ENCODE results near the gene VN1R5.
"Not testable (repeated sequence)": the region's sequence is repeated elsewhere in the genome, so short reads cannot be mapped to it uniquely, and the experiment has no call there.

Gene VN1R5

DNA sequence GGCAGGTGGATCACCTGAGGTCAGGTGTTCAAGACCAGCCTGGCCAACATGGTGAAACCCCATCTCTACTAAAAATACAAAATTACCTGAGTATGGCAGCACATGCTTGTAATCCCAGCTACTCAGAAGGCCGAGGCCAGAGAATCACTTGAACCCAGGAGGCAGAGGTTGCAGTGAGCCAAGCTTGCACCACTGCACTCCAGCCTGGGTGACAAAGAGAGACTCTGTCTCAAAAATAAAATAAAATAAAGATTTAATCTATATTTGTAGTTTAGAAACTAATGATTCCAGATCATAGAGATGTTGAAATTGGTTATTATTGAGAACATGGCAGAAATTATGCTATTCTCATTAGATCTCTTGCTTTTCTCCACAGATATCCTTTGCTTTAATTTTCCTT, at the start of gene VN1R5:
Gene VN1R5 (plus strand): TSS at position 301 of the 400 bp plus-strand sequence.
- not testable (repeated sequence) for DNase-seq

DNA sequence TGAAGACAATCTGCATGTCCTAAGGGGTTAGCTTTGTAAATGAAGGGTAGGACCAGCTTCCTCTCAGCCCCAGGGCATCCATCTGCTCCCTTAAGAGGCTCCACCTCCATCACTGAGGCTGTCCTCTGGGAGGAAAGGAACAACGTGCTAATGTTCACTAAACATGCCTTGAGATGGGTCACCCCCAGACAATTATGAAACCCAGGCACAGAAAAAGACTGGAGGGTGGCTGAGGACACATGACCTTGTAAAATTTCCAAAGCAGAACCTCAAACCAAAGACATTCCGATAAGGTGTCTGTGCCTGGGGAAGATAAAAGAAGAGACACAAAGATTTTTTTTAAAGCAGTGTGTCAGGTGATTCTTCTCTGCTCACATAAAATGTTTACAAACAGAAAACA, 46.5 kb upstream of the VN1R5 start:
- no peak for DNase-seq

DNA sequence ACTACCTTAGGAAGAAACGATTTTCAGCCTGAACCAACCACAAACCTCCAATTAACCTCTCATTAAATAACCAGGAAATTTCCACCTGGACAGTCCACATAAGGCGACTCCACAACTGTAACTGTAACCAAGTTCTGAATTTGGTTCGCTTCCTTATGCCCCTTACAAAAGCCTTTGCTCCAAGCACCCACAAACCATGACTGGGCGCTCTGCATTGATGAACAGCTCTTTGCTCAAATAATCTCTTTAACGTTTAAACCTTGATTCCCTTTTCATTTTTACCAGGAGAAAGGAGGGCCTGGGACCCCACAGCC, 45.9 kb upstream of the VN1R5 start:
- DNase-seq = no peak

DNA sequence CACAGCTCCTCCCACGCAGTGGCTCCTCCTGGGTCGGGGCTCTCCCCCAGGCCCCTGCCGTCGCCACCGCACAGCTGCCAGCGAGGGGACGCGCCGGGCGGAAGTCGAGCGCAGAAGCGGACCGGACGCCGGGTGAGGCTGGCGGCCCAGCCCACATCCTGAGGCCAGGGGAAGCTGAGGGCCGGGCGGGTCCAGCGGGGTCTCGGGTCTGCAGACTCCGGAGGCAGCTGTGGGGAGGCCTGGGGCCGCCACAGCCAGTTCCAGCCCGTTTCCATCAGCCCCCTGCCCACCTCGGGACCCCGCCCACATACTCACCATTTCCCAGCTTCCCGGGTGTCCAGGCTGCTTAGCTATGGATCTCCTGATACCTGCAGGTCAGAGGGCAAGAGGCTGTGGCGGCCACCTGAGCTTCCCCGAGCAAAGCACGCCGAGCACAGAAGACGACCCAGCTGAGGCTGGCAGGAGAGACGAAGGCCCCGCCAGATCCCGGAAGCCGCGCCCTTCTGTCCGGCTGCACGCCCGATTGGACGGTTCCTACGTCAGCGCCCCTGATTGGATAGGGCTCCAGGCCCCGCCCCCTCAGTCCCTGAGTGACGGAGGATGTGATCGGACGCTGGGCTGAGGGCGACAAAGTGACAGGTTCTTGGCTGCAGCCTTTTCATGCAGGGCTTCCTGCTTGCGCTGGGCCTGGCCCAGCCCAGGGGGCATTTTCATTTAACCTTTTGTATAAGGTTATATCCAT, 45.3 kb upstream of the VN1R5 start:
- DNase-seq = peak; percentile 97

DNA sequence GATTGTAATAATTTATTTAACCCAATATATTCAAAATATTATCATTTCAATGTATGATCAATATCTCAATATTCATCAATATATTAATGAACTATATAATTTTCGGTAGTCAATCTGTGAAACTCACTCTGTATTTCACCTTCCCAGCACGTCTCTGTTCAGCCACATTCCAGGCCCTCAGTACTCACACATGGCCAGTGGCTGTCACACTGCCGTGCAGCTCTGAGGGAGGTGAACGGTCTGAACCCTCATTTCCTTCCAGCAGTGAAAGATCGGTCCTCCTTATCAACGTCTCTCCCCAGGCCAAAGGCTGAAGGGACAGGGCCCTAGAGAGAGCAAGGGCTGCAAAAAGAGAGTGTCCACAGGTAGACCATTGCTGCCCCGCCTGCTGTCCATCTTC, 44.5 kb upstream of the VN1R5 start:
- DNase-seq = no peak

DNA sequence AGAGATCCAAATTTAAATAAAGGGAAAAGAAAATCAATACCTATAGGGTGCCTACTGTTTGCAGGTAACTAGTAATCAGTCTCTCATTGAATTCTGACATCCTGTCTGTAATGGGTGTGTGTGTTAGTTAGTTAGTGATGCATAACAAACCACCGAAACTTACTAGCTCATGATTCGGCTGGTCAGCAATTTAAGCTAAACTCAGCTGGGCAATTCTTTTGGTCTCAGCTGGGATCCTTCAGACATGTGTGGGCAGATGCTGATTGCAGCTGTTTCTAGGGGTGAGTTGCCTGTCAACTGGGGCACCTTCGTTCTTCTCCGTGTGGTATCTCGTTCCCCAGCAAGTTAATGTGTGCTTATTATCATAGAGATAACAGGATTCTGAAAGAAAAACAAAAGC, 43.9 kb upstream of the VN1R5 start:
- no peak for DNase-seq

DNA sequence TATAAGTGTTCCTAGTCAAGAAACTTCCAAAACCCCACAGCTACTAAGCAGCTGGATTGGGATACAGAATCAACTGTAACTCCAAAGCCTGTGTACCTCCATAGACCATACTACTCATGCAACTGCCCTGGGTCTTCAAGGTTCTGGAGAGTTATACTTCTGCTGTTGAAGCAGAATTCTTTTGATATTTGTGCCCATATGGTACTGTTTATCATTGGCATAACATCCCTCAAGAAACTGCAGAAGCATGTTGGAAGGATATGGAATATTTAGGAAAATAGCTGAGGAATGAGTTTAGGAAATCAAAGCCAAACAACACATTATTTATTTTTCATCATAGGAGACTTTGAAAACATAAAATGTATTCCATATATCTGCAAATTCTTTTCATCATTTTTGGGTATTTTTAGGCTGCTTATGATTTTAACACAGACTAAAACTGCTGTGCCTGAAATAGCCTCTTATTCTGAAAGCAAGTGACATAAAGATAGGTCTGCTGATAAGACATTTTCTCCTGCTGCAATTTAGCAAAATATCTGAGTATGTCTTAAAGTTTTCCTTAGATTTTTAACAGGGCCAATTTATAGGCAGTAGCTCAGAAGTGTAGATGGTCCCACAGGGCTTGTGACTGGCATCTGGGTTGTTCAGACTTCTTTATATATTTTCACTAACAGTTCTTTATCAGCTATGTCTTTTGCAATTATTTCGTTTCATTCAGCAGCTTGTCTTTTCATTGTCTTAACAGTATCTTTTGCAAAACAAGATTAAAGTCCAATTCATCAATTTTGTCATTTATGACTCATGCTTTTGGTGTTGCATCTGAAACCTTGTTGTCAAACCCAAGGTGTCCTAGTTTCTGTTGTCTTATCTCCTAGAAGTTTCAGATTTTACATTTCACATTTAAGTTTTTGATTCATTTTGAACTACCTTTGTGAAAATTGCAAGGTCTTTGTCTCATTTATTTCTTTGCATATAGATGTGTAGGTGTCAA, 43.0 kb upstream of the VN1R5 start:
- no peak for DNase-seq

DNA sequence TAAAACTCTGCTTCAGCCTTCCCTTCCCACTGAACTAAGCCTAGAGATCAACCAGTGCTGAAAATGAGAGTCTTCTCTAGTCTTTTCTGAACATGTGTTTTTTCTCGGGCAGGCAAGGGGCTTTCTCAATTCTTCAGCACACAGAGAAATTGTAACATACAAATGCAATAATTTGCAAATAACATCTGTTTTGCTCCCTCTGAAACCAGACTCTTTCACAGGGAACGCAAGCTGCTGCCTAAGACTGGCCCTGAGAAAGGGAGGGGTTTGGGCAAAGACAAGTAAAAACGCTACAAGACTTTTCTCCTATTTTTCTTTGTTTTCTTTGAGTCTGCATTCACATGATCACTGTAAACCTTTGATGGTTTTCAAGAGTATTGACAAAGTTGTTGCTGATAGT, 39.6 kb upstream of the VN1R5 start:
- DNase-seq = no peak

DNA sequence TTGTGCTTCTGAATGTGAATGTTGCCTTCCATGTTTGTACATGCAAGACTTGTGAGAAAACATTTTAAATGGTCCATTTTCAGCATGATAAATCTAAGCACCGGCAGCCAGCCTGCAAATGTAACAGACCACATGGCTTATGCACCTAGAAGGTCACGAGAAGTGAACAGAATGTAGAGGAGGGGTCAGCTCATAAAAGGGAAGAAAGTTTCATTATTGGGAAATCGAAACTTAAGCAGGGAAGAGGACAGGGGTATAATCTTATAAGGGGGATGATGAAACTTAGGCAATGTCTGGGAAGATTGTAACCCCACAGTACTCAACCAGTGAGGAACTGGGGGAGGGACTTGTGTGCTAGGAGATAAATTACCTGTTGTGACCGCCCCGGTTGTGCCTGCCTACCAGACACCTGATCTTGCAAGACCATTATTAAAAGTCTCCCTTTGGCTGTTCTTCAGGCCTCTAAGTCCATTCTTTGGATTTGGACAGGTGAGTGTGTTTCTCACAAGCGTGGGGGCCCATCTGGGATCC, 37.7 kb upstream of the VN1R5 start:
- no peak for DNase-seq

DNA sequence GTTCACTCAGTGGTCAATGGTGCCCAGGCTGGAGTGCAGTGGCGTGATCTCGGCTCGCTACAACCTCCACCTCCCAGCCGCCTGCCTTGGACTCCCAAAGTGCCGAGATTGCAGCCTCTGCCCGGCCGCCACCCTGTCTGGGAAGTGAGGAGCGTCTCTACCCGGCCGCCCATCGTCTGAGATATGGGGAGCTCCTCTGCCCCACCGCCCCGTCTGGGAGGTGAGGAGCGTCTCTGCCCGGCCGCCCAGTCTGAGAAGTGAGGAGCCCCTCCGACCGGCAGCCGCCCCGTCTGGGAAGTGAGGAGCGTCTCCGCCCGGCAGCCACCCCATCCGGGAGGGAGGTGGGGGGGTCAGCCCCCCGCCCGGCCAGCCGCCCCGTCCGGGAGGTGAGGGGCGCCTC, 35.6 kb upstream of the VN1R5 start:
- not testable (repeated sequence) for DNase-seq

DNA sequence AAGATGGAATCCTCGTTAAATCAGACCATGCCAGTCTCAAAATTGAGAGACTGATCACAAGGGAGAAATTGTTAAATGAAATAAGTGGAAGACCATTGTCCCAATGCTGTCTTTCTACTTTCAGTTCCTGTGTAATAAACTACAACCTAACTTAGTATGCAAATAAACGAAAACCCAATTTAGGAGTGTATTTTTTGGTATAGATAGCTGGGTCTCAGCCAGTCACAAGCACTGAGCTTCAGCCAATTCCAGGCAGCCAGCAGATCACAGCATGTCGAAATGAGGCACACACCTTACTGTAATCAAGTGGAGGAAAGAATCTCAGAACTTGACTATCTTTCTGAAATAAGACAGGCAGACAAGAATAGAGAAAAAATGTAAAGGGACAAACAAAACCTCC, 33.0 kb upstream of the VN1R5 start:
- DNase-seq = no peak

DNA sequence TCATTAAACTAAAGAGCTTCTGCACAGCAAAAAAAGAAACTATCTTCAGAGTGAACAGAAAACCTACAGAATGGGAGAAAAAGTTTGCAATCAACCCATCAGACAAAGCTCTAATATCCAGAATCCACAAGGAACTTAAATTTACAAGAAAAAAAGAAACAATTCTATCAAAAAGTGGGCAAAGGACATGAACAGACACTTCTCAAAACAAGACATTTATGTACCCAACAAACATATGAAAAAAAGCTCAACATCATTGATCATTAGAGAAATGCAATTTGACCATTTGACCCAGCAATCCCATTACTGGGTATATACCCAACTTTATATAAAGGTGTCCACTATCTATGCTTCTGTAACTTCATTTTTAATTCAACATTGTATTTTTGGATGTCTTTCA, 31.1 kb upstream of the VN1R5 start:
- no peak for DNase-seq

DNA sequence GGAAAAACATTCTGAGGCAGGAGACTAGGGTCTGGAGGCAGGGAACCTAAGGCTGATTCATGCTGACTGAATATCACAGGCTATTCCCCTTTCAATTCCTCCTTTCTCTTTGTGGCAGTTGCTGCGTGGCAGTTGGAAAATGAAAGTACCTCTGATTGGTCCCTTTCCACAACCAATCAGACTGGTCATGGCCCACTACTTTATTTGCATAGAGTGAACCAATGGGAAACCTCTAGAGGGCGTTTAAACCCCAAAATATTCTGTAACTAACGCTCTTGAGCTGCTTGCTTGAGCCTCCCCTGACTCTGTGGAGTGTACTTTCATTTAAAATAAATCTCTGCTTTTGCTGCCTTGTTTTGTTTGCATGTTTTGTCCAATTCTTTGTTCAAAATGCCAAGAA, 27.7 kb upstream of the VN1R5 start:
- DNase-seq = no peak

DNA sequence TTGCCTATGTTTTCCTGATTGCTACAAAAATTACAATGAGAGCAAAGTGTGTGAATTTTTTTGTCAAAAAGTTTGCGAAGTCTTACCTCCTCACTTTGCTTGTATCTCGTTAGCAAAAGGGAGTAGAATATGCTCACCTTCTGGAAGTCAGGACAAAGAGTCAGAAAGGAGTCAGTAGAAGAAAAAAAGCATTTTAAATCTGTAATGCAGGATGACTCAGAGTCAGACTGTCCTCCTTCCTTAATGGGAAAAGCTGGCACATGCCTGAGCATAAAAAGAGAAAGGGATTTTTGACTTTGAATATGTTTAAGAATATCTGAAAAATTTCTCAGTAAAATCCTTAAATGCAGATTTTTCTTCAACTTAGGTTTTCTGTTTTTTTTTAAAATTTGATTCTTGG, 14.2 kb upstream of the VN1R5 start:
- DNase-seq = no peak

DNA sequence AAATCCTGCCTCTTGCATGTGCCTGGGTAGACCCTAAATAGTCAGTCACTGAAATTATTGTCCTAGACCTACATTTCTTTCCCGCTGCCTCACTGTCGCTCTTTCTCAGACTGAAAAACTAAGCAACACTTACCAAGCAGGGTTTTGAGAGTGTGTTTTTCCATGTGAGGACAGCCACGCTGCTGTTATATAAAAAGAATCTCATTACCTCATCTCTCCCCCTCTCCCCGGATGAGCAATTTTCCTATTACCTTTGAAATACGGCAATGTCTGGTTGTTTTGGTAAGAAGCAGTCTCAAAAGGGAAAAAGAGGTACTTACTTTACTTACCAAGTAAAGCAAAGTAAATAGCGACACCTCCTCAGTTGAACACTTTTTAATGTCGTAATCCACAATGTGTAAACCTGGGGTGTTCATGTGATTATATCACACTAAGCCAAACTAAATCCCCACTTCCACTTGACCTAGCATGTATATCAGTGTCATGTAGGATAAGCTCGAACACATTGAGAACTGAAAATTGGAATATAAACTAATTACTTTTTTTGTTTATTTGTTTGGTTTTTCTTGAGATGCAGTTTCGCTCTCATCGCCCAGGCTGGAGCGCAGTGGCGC, 12.2 kb upstream of the VN1R5 start:
- no peak for DNase-seq

DNA sequence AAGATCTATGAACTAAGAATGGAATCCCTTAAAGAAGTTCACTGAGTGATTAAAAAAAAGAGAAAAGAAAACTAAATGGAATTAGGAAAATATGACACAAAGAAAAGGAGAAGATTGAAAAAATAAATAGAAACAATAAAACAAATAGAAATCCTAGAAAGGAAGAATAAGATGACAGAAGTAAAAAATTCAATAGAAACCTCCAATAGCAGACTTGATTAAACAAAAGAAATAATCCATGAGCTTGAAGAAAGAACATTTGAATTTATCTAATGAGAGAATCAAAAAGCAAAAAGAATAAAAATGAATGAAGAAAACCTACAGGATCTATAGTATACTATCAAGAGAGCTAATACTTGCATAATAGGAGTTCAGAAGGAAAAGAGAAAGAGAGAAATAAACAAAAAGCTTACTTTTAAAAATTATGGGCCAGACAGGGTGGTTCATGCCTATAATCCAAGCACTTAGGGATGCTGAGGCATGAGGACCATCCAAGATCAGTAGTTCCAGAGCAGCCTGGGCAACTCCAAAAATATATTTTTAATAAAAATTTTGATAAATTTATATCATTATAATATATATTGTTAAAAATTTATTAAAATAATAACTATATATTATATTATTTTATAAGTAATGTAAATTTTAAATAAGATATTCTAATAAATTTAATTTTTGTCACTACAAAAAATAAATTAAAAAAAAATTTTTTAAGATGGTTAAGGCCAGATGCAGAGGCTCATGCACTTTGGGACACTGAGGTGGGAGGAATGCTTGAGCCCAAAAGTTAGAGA, 9.4 kb upstream of the VN1R5 start:
- no peak for DNase-seq

DNA sequence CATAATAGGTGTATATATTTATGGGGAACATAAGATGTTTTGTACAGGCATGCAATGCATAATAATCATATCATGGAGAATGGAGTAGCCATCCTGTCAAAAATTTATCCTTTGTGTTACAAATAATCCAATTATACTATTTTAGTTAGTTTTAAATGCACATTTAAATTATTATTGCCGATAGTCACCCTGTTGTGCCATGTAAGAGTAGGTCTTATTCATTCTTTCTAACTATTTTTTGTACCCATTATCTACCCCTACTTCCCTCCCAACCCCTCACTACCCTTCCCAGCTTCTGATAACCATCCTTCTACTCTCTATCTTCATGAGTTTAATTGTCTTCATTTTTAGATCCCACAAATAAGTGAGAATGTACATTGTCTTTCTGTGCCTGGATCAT, 8.3 kb upstream of the VN1R5 start:
- DNase-seq = no peak

DNA sequence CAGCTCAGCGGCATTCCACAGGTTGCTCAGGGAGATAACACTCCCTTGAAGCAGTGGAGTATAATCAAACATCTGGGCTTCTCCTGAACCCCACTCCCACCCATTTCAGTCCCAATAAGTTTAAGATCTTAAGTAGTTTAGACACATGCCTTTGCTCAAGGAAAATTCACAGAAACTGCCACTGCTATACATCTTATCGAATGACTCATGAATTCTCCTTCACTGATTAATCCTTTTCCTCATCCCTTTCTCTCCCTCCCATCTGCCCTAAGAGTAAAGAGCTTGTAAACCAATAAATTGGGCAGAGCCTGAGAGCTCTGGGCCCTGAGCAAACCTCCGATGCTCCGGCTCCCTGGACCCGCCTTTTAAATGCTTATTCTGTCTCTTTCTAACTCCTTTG, 10.2 kb downstream of the VN1R5 start:
- DNase-seq = no peak

DNA sequence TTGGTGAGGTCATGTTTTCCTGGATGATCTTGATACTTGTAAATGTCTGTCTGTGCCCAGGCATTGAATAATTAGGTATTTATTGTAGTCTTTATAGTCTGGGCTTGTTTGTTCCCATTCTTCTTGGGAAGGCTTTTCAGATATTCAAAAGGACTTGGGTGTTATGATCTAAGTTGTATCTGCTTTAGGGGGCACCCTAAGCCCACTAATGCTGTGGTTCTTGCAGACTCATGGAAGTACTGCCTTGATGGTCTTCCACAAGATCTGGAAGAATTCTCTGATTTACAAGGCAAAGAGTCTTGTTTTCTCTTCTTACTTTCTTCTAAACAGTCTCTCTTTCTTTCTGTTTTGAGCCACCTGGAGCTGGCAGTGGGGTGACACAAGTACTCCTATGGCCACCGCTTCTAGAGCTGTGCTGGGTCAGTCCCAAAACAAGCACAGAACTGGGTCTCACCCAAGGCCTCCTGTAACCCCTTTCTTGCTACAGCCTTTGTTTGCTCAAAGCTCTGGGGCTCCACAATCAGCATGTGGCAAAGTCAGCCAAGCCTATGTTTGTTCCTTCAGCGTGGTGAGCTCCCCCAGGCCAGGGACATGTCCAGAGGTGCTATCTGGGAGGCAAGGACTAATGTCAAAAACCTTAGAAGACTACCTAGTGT, 12.6 kb downstream of the VN1R5 start:
- no peak for DNase-seq

DNA sequence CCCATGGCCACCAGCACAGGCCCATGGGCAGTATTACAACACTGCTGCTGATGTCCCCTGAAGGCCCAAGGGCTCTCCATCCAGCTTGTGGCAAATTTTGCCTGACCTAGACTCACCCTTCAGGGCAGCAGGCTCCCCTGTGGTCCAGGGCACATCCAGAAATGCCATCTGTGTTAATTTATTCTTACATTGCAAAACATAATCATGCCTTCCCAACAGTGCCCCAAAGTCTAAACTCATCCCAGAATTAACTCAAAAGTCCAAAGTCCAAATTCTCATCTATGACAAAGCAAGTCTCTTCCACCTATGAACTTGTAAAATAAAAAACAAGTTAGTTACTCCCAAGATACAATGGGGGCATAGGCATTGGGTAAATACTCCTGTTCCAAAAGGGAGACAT, 13.3 kb downstream of the VN1R5 start:
- no peak for DNase-seq

DNA sequence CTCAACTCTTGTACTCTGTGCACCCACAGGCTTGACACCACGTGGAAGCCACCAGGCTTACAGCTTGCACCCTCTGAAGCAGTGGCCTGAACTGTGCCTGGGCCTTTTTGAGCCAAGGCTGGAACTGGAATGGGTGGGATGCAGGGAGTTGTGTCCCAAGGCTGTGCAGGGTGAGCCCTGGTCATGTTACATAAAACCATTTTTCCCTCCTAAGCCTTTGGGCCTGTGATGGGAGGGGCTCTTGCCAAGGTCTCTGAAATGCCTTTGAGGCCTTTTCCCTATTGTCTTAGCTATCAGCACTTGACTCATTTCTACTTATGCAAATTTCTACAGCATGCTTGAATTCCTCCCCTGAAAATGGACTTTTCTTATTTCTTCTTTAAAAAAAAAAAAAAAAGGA, 14.1 kb downstream of the VN1R5 start:
- no peak for DNase-seq

DNA sequence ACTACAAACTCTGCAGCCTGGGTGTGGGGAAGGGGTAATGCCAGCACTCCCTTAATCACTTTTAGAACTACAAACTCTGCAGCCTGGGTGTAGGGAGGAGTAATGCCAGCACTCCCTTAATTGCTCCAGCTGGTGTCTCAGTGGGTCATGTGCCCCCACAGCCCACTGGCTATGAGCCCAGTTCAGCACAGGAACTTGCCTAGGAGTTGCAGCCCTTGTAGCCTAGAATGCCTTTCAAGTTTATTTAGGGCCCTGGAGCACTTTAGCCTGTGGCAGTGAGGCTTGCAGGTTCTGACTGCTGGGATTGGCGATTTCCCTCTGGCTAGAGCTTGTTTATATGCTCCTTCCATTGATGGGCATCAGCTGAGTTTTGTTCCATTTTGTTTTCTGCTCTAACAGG, 17.1 kb downstream of the VN1R5 start:
- DNase-seq = no peak

All from CD4-positive, alpha-beta T cell treated with Interleukin-17A for 4 hours (primary cell).